Keratinocyte (primary cell): ENCODE data around the gene SLX4IP. TPM values are rescaled to one million over a fixed set of nuclear protein-coding genes. Genes with fewer than 3 reads are reported as not detected.

Source experiments
- DNase-seq: peaks from one replicate; pipeline ENCODE4 v3.0.0-alpha.2; 2011; ENCODE audit warnings: low read depth, missing footprints, low spot score
- FAIRE-seq: peaks from 2 replicates; lab custom pipeline; 2011; peaks lifted over from hg19 to GRCh38; lab: Jason Lieb, UNC
- H2AFZ ChIP-seq: 2 replicates; pipeline ENCODE4 v1.6.0; 2012; ENCODE audit warnings: low read length, control low read depth, inconsistent platforms; ENCODE audit not compliant: control insufficient read depth
- H3K27ac ChIP-seq: 2 replicates; pipeline ENCODE4 v1.5.1; 2011; ENCODE audit warnings: low read length; ENCODE audit not compliant: control insufficient read depth, insufficient read depth
- H3K27me3 ChIP-seq: 3 replicates; pipeline ENCODE4 v1.6.0; 2011; ENCODE audit warnings: low read length; ENCODE audit not compliant: control insufficient read depth, insufficient read depth; ENCODE audit errors: extremely low read depth
- H3K36me3 ChIP-seq, 2 experiments: 2 replicates in 1 of 2; 3 replicates in 1 of 2; pipeline ENCODE4 v1.5.1; 2011; ENCODE audit warnings: low read length in 2 of 2, mild to moderate bottlenecking in 1 of 2; ENCODE audit not compliant: control insufficient read depth in 2 of 2, insufficient read depth in 2 of 2; ENCODE audit errors: extremely low read depth in 1 of 2
- H3K4me1 ChIP-seq: 3 replicates; pipeline ENCODE4 v1.5.1; 2011; ENCODE audit warnings: low read length; ENCODE audit not compliant: control insufficient read depth, insufficient read depth; ENCODE audit errors: extremely low read depth
- H3K4me2 ChIP-seq: 3 replicates; pipeline ENCODE4 v1.6.0; 2011; ENCODE audit warnings: low read depth, low read length; ENCODE audit not compliant: control insufficient read depth, insufficient read depth; ENCODE audit errors: extremely low read depth
- H3K4me3 ChIP-seq, 3 experiments: fragments of 200-600 bp in 1 of 3; sonication (generic) in 1 of 3; 2 replicates in 2 of 3; 3 replicates in 1 of 3; pipeline ENCODE4 v1.5.1; 2011 to 2016; ENCODE audit warnings: low read length in 3 of 3, mild to moderate bottlenecking in 3 of 3, control low read depth in 2 of 3, inconsistent platforms in 1 of 3, low read depth in 1 of 3, mixed read lengths in 1 of 3, mixed run types in 1 of 3, moderate library complexity in 1 of 3; ENCODE audit not compliant: control insufficient read depth in 2 of 3, insufficient read depth in 2 of 3; ENCODE audit errors: extremely low read depth in 1 of 3
- H3K79me2 ChIP-seq: 2 replicates; pipeline ENCODE4 v1.6.0; 2012; ENCODE audit warnings: low read length; ENCODE audit not compliant: control insufficient read depth, insufficient read depth
- H3K9ac ChIP-seq: 3 replicates; pipeline ENCODE4 v1.6.0; 2011; ENCODE audit warnings: low read length; ENCODE audit not compliant: control insufficient read depth, insufficient read depth; ENCODE audit errors: extremely low read depth
- H3K9me1 ChIP-seq: 3 replicates; pipeline ENCODE4 v1.6.0; 2011; ENCODE audit warnings: low read length; ENCODE audit not compliant: control insufficient read depth, insufficient read depth; ENCODE audit errors: extremely low read depth
- H3K9me3 ChIP-seq: 2 replicates; pipeline ENCODE4 v1.5.1; 2012; ENCODE audit warnings: low read depth, low read length; ENCODE audit not compliant: control insufficient read depth
- H4K20me1 ChIP-seq: 3 replicates; pipeline ENCODE4 v1.6.0; 2011; ENCODE audit warnings: low read length; ENCODE audit not compliant: control insufficient read depth, insufficient read depth; ENCODE audit errors: extremely low read depth
- EZH2 ChIP-seq: IDR thresholded peaks from one replicate; pipeline ENCODE4 v1.6.1; 2012; ENCODE audit warnings: inconsistent platforms, mild to moderate bottlenecking, low read length, moderate library complexity
- dilution Hi-C: fragments of 300-500 bp; cut with MboI; formaldehyde crosslinking; loops from one replicate; pipeline ENCODE4 v1.7.0; 2020; ENCODE audit warnings: low sequenced_read_pairs; ENCODE audit not compliant: extremely low pct_ligation_motif_present
- polyA plus RNA-seq, 5 experiments: library from polyadenylated mRNA; depleted of rRNA in 3 of 5; stranded (reverse) in 3 of 5; stranded (forward) in 1 of 5; unstranded in 1 of 5; fragments of >200 nt; gene quantifications; 1 replicate in 1 of 5; 2 replicates in 3 of 5; 3 replicates in 1 of 5; pipeline versions ENCODE4 v1.2.1 to v1.2.3, GENCODE V29; 2011 to 2012; ENCODE audit warnings: missing spikeins in 2 of 5, low read depth in 1 of 5, low replicate concordance in 1 of 5
- TF ChIP-seq, protein P1 (sequence below), 3 experiments: IDR thresholded peaks in 1 of 3; conservative IDR thresholded peaks in 1 of 3; optimal IDR thresholded peaks in 1 of 3; 2 replicates in 2 of 3; 3 replicates in 1 of 3; pipeline versions ENCODE3 to v1.5.1; 2011; ENCODE audit warnings: low read length in 3 of 3, mild to moderate bottlenecking in 3 of 3, moderate library complexity in 2 of 3, control low read depth in 1 of 3, inconsistent platforms in 1 of 3; ENCODE audit not compliant: insufficient read depth in 2 of 3; ENCODE audit errors: extremely low read depth in 1 of 3

Gene SLX4IP
- polyA plus RNA-seq, 1 donor (not counting 4 experiments of a cell fraction or from before 2014, with no cell fraction given), result 3.0 TPM

GRCh38 chr20:10661261-10661660 is 226.2 kb downstream of the SLX4IP start:
- H3K4me2 ChIP-seq, result peak overlapping the region; percentile 47
- H3K27me3 ChIP-seq, result no peaks in the 10 kb centered on the region
- TF ChIP-seq, protein P1, sequence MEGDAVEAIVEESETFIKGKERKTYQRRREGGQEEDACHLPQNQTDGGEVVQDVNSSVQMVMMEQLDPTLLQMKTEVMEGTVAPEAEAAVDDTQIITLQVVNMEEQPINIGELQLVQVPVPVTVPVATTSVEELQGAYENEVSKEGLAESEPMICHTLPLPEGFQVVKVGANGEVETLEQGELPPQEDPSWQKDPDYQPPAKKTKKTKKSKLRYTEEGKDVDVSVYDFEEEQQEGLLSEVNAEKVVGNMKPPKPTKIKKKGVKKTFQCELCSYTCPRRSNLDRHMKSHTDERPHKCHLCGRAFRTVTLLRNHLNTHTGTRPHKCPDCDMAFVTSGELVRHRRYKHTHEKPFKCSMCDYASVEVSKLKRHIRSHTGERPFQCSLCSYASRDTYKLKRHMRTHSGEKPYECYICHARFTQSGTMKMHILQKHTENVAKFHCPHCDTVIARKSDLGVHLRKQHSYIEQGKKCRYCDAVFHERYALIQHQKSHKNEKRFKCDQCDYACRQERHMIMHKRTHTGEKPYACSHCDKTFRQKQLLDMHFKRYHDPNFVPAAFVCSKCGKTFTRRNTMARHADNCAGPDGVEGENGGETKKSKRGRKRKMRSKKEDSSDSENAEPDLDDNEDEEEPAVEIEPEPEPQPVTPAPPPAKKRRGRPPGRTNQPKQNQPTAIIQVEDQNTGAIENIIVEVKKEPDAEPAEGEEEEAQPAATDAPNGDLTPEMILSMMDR (optimal IDR thresholded peaks at IDR 0.05 in 1 of 3, IDR thresholded peaks at IDR 0.05 in 1 of 3, conservative IDR thresholded peaks at IDR 0.05 in 1 of 3; ENCODE audit: extremely low read depth in 1 of 3, insufficient read depth in 2 of 3, low read length in 3 of 3), result no peak
- TF ChIP-seq EZH2, result no peak
- dilution Hi-C loops, result no loop called here
- H3K27ac ChIP-seq, result peak overlapping the region; percentile 62
- H3K79me2 ChIP-seq, result peaks cover 100% of the 10 kb centered on the region
- H4K20me1 ChIP-seq, result peaks cover 79% of the 10 kb centered on the region
- no peak overlapping the region for H3K4me3 ChIP-seq
- peaks cover 13% of the 10 kb centered on the region for H3K9me1 ChIP-seq
- peaks cover 41 to 77% of the 10 kb centered on the region in 2 experiments for H3K36me3 ChIP-seq
- H3K9me3 ChIP-seq, result no peaks in the 10 kb centered on the region
- no peak overlapping the region for H2AFZ ChIP-seq
- FAIRE-seq (peak; percentile 39), DNase-seq (no peak)
- H3K9ac ChIP-seq, result peak overlapping the region; percentile 17
- peaks cover 99% of the 10 kb centered on the region for H3K4me1 ChIP-seq

DNA sequence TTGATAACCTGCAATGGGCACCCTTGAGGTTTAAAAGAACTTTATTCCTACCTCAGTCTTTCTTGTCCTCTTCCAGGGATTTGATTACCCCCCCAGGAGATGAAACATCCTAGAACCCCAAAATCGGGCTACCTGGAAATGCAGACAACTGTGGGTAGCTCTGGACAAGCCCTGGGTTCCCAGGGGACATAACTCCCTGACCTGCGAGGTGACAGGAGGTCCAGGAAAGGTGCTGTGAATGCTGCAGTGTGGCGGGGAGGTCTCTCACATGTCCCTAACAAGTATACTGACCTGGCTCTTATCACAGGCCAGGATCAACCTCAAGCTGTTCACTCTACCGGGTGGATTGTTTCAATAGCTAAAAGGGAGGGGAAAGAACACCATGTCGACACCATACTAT is 227.0 kb downstream of the SLX4IP start:
- Histone ChIP-seq H3K36me3 (peaks cover 42 to 79% of the 10 kb centered on the region in 2 experiments), H3K27ac (peak overlapping the region; percentile 62), H3K4me3 (no peak overlapping the region), H2AFZ (no peak overlapping the region), H3K9ac (no peak overlapping the region), H3K79me2 (peaks cover 100% of the 10 kb centered on the region), H3K4me1 (peaks cover 99% of the 10 kb centered on the region), H3K9me3 (no peaks in the 10 kb centered on the region), H3K27me3 (no peaks in the 10 kb centered on the region), H3K4me2 (no peak overlapping the region), H3K9me1 (peaks cover 11% of the 10 kb centered on the region), H4K20me1 (peaks cover 81% of the 10 kb centered on the region)
- dilution Hi-C loops, result no loop called here
- TF ChIP-seq, protein P1 (optimal IDR thresholded peaks at IDR 0.05 in 1 of 3, IDR thresholded peaks at IDR 0.05 in 1 of 3, conservative IDR thresholded peaks at IDR 0.05 in 1 of 3; ENCODE audit: extremely low read depth in 1 of 3, insufficient read depth in 2 of 3, low read length in 3 of 3), result no peak
- no peak for TF ChIP-seq EZH2
- FAIRE-seq (peak; percentile 29), DNase-seq (no peak)
